GM19240 (cell line): ENCODE measurements around the gene FAT4.

Experiments used
- DNase-seq: peaks from one replicate; pipeline ENCODE4 v3.0.0; 2011; ENCODE audit warnings: low spot score; ENCODE audit not compliant: insufficient read length

FAT4 gene

DNA sequence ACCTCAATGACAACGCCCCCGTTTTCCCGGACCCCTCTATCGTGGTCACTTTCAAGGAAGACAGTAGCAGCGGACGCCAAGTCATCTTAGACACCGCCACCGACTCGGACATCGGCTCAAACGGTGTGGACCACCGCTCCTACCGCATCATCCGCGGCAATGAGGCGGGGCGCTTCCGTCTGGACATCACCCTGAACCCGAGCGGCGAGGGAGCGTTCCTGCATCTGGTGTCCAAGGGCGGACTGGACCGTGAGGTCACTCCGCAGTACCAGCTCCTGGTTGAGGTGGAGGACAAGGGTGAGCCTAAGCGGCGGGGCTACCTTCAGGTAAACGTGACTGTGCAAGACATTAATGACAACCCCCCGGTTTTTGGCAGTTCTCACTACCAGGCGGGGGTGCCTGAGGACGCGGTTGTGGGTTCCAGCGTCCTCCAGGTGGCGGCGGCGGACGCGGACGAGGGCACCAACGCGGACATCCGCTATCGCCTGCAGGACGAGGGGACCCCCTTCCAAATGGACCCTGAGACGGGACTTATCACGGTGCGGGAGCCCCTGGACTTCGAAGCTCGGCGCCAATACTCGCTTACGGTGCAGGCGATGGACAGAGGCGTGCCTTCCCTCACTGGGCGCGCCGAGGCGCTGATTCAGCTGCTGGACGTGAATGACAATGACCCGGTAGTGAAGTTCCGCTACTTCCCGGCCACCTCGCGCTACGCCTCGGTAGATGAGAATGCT, 2.2 kb downstream of the FAT4 start:
- no peak for DNase-seq

GRCh38 chr4:125317525-125317877, 2.7 kb downstream of the FAT4 start:
- DNase-seq = no peak

DNA sequence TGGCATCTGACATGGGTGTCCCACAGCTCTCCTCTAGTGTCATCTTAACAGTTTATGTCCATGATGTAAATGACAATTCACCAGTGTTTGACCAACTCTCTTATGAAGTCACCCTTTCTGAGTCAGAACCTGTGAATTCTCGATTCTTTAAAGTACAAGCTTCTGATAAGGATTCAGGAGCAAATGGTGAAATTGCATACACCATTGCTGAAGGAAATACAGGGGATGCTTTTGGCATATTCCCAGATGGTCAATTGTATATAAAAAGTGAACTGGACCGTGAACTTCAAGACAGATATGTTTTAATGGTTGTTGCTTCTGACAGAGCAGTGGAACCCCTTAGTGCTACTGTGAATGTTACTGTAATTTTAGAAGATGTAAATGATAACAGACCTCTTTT, 4.6 kb downstream of the FAT4 start:
- no peak for DNase-seq

GRCh38 chr4:125321709-125322365, 7.1 kb downstream of the FAT4 start:
- DNase-seq = no peak

- DNase-seq = no peak
Observed at GRCh38 chr4:125322366-125322730, 7.6 kb downstream of the FAT4 start.

DNA sequence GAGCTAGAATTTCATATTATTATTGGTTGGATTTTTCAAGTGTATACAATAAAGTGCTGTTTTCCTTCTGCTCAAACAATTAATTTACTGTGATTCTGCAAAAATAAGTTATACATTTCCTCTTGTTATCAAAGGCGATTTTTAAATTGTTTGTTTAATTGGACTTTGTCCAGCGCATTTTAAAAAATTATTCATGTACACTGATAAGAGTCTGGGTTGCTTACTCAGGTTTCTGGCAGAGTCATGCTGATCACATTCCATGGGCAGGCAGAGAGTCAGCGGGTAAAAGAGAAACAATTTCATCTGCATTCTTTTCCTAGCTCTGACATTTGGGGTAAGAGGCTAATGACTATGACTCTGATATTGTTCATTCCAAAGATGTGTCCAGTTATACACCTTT, 8.9 kb downstream of the FAT4 start:
- DNase-seq = no peak

DNA sequence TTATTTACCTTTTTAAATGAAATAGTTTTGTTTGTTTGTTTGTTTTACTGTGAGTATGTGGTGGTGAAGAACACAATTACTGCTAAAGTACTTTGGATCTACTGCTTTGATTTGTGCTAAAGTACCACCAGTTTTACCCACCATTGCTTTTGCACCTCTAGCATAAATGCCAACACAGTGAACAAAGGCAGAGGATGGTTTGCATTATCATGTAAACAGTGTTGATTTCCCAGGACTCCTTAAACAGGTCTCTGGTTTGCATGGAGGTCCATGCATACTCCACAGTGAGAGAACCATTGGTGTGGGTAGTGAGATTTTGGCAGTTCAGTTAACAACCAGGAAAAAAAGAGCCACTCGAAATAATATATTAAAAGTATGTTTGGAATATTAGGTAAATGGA, 11.0 kb downstream of the FAT4 start:
- no peak for DNase-seq

- no peak for DNase-seq
Observed at GRCh38 chr4:125331116-125331515, 16.4 kb downstream of the FAT4 start.

GRCh38 chr4:125334926-125335325, 20.2 kb downstream of the FAT4 start:
- DNase-seq = no peak

DNA sequence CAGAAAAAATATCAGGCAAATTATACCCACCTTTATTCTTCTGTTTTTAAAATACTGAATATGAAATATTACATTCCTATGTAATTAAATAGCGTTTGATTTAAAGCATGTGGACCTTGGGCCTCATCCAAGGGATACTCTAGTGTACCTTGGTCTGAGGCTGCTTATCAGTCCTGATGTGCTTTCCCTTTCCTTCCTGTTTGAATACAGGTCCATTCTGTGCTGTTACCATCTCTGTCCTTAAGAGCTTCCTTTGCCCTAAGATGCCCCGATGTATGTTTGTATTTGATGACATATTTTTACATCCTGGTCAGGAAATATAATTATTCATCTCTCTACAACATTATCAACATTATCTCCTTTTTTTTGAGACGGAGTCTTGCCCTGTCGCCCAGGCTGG, 24.1 kb downstream of the FAT4 start:
- DNase-seq = no peak

DNA sequence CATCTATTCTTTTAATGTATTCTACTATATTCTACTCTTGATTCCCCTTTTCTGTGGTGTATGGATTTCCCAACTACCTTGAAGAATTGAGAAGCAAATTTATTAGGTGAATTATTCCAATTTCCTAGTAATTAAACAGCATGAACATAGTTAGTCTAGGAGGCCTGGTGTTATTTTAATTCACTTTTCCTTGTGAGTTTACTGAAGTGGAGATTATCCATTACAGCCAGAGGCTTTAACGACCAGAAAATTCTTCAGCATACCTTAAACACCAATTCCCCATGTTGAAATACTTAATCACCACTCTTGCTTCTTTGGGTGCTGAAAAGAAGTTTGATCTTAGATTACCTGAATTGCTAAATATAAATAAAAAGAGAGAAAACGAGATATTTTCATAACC, 29.4 kb downstream of the FAT4 start:
- DNase-seq = no peak

GRCh38 chr4:125346616-125347015, 31.9 kb downstream of the FAT4 start:
- no peak for DNase-seq

DNA sequence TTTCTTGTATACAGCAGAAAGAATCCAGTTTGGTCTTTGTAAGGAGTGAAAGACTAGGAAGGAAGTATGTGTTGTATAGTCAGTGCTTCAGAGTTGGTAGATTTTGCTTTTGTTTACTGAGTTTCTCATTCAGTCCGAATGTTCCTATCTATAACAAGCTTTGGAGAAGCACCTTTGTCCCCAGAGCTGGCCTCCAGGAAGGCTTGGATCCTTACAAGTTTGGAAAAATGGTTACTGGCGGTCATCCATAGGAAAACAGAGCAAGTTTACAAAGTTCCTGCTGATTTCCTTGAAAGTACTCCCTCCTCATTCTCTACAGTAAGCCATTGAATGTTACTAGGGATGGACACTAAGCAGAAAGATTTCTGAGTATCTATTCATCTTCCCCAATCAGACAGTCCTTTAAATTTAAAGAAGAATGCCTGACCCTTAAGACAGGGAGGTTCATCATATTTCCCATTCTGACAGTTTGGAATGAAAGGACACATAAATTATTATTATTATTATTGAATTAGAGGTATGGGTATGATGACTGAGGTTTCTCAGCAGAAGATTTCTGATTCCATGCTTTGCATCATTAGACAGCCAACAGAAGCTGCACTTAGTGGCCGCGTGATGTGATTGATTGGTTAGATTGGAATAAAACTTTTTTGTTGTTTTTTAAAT, 35.8 kb downstream of the FAT4 start:
- DNase-seq = no peak

DNA sequence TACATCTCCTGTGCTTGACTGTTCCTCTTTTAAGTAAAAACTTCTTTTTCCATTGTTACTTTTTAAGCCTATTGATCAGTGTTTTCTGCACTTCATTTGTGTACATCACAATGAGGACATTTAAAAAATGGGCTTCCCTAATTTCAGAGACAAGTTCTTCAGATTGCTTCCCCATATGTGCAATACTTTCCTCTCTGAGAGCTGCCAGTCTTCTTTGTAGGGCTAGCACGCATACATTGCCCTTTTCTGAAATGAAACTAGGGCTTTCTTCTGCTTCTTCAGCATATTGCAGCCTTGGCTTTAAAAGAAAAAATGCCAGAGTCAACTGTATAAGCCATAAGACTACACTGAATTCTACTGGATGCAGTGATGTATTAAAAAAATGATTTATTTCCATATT, 37.8 kb downstream of the FAT4 start:
- no peak for DNase-seq

GRCh38 chr4:125353131-125353530, 38.4 kb downstream of the FAT4 start:
- no peak for DNase-seq

GRCh38 chr4:125355791-125356190, 41.0 kb downstream of the FAT4 start:
- no peak for DNase-seq

DNA sequence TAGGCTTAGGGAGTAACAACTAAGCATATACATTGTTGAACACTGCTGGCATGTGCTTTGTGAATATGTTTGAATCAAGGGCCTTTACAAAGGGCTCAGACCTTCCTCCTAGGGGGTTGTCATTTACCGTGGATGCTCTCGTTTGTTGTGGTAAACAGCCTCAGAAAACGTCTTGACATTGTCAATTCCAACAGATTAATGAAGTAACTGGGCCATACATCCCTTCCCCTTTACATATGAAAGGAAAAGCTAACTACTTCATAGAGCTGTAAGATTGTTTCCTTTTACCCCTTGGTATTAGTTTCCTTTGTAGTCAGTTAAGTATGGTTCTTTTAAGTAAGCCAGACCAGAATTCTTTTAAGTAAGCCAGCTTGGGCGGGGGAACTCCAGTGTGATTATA, 42.9 kb downstream of the FAT4 start:
- no peak for DNase-seq

GRCh38 chr4:125358453-125358852, 43.7 kb downstream of the FAT4 start:
- no peak for DNase-seq

DNA sequence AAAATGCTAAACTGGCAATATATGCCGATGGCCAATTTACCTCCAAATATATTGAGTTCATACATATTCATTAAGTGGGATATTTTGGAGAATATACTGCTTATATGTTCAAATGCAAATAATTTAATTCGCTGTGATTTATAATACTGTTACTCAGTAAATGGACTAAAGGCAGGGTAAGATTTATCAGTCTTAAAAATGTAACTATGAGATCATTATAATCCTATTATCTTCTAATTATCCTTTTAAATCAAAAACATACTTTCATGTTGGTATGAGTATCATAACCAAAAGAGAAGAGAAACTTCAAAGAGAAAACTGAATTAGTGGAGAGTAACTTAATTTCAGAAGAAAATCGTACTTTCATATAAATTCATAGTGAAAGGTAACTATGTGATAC, 44.6 kb downstream of the FAT4 start:
- DNase-seq = no peak

GRCh38 chr4:125359960-125360634, 45.3 kb downstream of the FAT4 start:
- DNase-seq = no peak

GRCh38 chr4:125360727-125361126, 46.0 kb downstream of the FAT4 start:
- no peak for DNase-seq
